Measurements from ENCODE around the gene CLEC17A. TPM values are rescaled to one million over a fixed set of nuclear protein-coding genes. Genes with fewer than 3 reads are reported as not detected.
"Not testable (repeated sequence)": the region's sequence is repeated elsewhere in the genome, so short reads cannot be mapped to it uniquely, and the experiment has no call there.

The CLEC17A gene
- polyA plus RNA-seq, 4 donors, result 0.08 to 0.24 (median 0.22) TPM; not detected in 1

- no peak for DNase-seq (ENCODE audit: low read depth in 4 of 4, low spot score in 3 of 4)
These were observed 5.6 kb upstream of the CLEC17A start for GRCh38 chr19:14577264-14577663.

GRCh38 chr19:14577885-14578427, 4.9 kb upstream of the CLEC17A start:
- DNase-seq (ENCODE audit: low read depth in 4 of 4, low spot score in 3 of 4), result no peak

- DNase-seq (ENCODE audit: low read depth in 4 of 4, low spot score in 3 of 4), result no peak
These were observed 2.2 kb upstream of the CLEC17A start for GRCh38 chr19:14580623-14581237.

GRCh38 chr19:14584372-14584771, 1.5 kb downstream of the CLEC17A start:
- not testable (repeated sequence) for DNase-seq (ENCODE audit: low read depth in 4 of 4, low spot score in 3 of 4)

GRCh38 chr19:14585187-14585586, 2.3 kb downstream of the CLEC17A start:
- not testable (repeated sequence) for DNase-seq (ENCODE audit: low read depth in 4 of 4, low spot score in 3 of 4)

- DNase-seq (ENCODE audit: low read depth in 4 of 4, low spot score in 3 of 4), result not testable (repeated sequence)
These were observed 6.5 kb downstream of the CLEC17A start for GRCh38 chr19:14589433-14589832.

- DNase-seq (ENCODE audit: low read depth in 4 of 4, low spot score in 3 of 4), result no peak
These were observed 12.7 kb downstream of the CLEC17A start for GRCh38 chr19:14595558-14595957.

- no peak for DNase-seq (ENCODE audit: low read depth in 4 of 4, low spot score in 3 of 4)
These were observed 16.8 kb downstream of the CLEC17A start for GRCh38 chr19:14599548-14600147.

GRCh38 chr19:14603990-14604387, 21.1 kb downstream of the CLEC17A start:
- DNase-seq (ENCODE audit: low read depth in 4 of 4, low spot score in 3 of 4), result no peak

- no peak for DNase-seq (ENCODE audit: low read depth in 4 of 4, low spot score in 3 of 4)
These were observed 23.7 kb downstream of the CLEC17A start for GRCh38 chr19:14606627-14607026.

- DNase-seq (ENCODE audit: low read depth in 4 of 4, low spot score in 3 of 4), result no peak
These were observed 28.2 kb downstream of the CLEC17A start for GRCh38 chr19:14611051-14611450.

- DNase-seq (ENCODE audit: low read depth in 4 of 4, low spot score in 3 of 4), result not testable (repeated sequence)
These were observed 29.4 kb downstream of the CLEC17A start for GRCh38 chr19:14612242-14612641.

- no peak for DNase-seq (ENCODE audit: low read depth in 4 of 4, low spot score in 3 of 4)
These were observed 29.8 kb downstream of the CLEC17A start for GRCh38 chr19:14612657-14613056.

- DNase-seq (ENCODE audit: low read depth in 4 of 4, low spot score in 3 of 4), result not testable (repeated sequence)
These were observed 30.7 kb downstream of the CLEC17A start for GRCh38 chr19:14613399-14614098.

- no peak for DNase-seq (ENCODE audit: low read depth in 4 of 4, low spot score in 3 of 4)
These were observed 31.2 kb downstream of the CLEC17A start for GRCh38 chr19:14614099-14614412.

GRCh38 chr19:14615623-14616022, 32.7 kb downstream of the CLEC17A start:
- no peak for DNase-seq (ENCODE audit: low read depth in 4 of 4, low spot score in 3 of 4)

- no peak for DNase-seq (ENCODE audit: low read depth in 4 of 4, low spot score in 3 of 4)
These were observed 33.5 kb downstream of the CLEC17A start for GRCh38 chr19:14616407-14616806.

GRCh38 chr19:14619404-14619803, 36.5 kb downstream of the CLEC17A start:
- no peak for DNase-seq (ENCODE audit: low read depth in 4 of 4, low spot score in 3 of 4)

GRCh38 chr19:14624491-14624890, 41.6 kb downstream of the CLEC17A start:
- DNase-seq (ENCODE audit: low read depth in 4 of 4, low spot score in 3 of 4), result not testable (repeated sequence)

GRCh38 chr19:14629557-14629956, 46.7 kb downstream of the CLEC17A start:
- DNase-seq (ENCODE audit: low read depth in 4 of 4, low spot score in 3 of 4), result no peak

- no peak for DNase-seq (ENCODE audit: low read depth in 4 of 4, low spot score in 3 of 4)
These were observed 49.4 kb downstream of the CLEC17A start for GRCh38 chr19:14632286-14632685.

All from right renal pelvis (tissue), 4 donors.